ENCODE data around the gene DOCK3.

GRCh38 chr3:50660386-50660785 is 14.3 kb upstream of the DOCK3 start:
- TF ChIP-seq CTCF (IDR thresholded peaks at IDR 0.05; ENCODE audit: low read depth, low read length) (no peak), EZH2phosphoT487 (IDR thresholded peaks at IDR 0.05; ENCODE audit: low read depth) (no peak)
